HepG2 (cell line): ENCODE results near the gene LOXL3. TPM values are rescaled to one million over a fixed set of nuclear protein-coding genes. Genes with fewer than 3 reads are reported as not detected.

Experiments
- ARNT ChIP-seq: fragments of 450-650 bp; IDR thresholded peaks from 2 replicates; pipeline ENCODE4 v1.6.1; 2017
- CAMTA2 ChIP-seq: sonication (generic); formaldehyde crosslinking; IDR thresholded peaks from 2 replicates; pipeline ENCODE4 v1.4.0; 2020; ENCODE audit warnings: mild to moderate bottlenecking, missing genetic modification reagents, borderline replicate concordance
- KLF16 ChIP-seq, 2 experiments: sonication (generic) in 1 of 2; formaldehyde crosslinking in 1 of 2; IDR thresholded peaks; 2 replicates each; pipeline versions ENCODE4 v1.6.1 to v1.8.0; 2016 to 2023; ENCODE audit warnings: missing genetic modification reagents in 2 of 2, missing compliant biosample characterization in 1 of 2
- NAIF1 ChIP-seq: sonication (generic); formaldehyde crosslinking; IDR thresholded peaks from 2 replicates; pipeline ENCODE4 v1.5.0; 2020; ENCODE audit warnings: mild to moderate bottlenecking, missing genetic modification reagents, borderline replicate concordance
- NCOA2 ChIP-seq: sonication (generic); formaldehyde crosslinking; IDR thresholded peaks from 2 replicates; pipeline ENCODE4 v1.8.0; 2022; ENCODE audit warnings: inconsistent platforms
- NRL ChIP-seq: sonication (generic); formaldehyde crosslinking; IDR thresholded peaks from 2 replicates; pipeline ENCODE4 v1.5.0; 2020; ENCODE audit warnings: missing genetic modification reagents, mild to moderate bottlenecking, moderate library complexity, borderline replicate concordance
- PITX1 ChIP-seq: sonication (generic); formaldehyde crosslinking; IDR thresholded peaks from 2 replicates; pipeline ENCODE4 v1.5.1; 2020; ENCODE audit warnings: mild to moderate bottlenecking, missing genetic modification reagents
- SAP130 ChIP-seq: IDR thresholded peaks from 2 replicates; pipeline ENCODE4 v1.6.1; 2016; ENCODE audit warnings: low read depth
- ZBTB20 ChIP-seq: sonication (generic); formaldehyde crosslinking; IDR thresholded peaks from 2 replicates; pipeline ENCODE4 v1.8.1; 2023; ENCODE audit warnings: missing genetic modification reagents, low read depth, mild to moderate bottlenecking, borderline replicate concordance
- ZNF10 ChIP-seq: sonication (generic); formaldehyde crosslinking; IDR thresholded peaks from 2 replicates; pipeline ENCODE4 v1.4.0; 2020; ENCODE audit warnings: mild to moderate bottlenecking, low read depth, missing genetic modification reagents, borderline replicate concordance
- ZNF562 ChIP-seq: sonication (generic); formaldehyde crosslinking; IDR thresholded peaks from 2 replicates; pipeline ENCODE4 v1.8.0; 2022; ENCODE audit warnings: missing genetic modification reagents, borderline replicate concordance
- ZNF772 ChIP-seq: sonication (generic); formaldehyde crosslinking; IDR thresholded peaks from 2 replicates; pipeline ENCODE4 v1.5.0; 2020; ENCODE audit warnings: mild to moderate bottlenecking, missing genetic modification reagents
- ZNF850 ChIP-seq: sonication (generic); formaldehyde crosslinking; conservative IDR thresholded peaks from 2 replicates; pipeline ENCODE4 v1.9.0; 2021; ENCODE audit warnings: mild to moderate bottlenecking, missing genetic modification reagents
- ZSCAN20 ChIP-seq: sonication (generic); formaldehyde crosslinking; IDR thresholded peaks from 2 replicates; pipeline ENCODE4 v1.4.0; 2020; ENCODE audit warnings: missing genetic modification reagents, mild to moderate bottlenecking, borderline replicate concordance
- ZSCAN22 ChIP-seq: sonication (generic); formaldehyde crosslinking; IDR thresholded peaks from 2 replicates; pipeline ENCODE4 v1.4.0; 2020; ENCODE audit warnings: mild to moderate bottlenecking, missing genetic modification reagents
- polyA plus RNA-seq, 8 experiments: library from polyadenylated mRNA; depleted of rRNA in 3 of 8; stranded (reverse) in 7 of 8; unstranded in 1 of 8; fragments of >200 nt; fragmentation: Illumina TruSeq in 4 of 8; extraction: Trizol in 4 of 8; gene quantifications; 2 replicates each; pipeline versions ENCODE4 v1.2.1 to v1.2.3, GENCODE V29; 2011 to 2016; ENCODE audit warnings: low read depth in 4 of 8, missing spikeins in 1 of 8, mixed read lengths in 1 of 8; ENCODE audit not compliant: insufficient read depth in 1 of 8
- total RNA-seq, 5 experiments: library from RNA; depleted of rRNA; stranded (reverse); fragments of >200 nt; fragmentation: Illumina TruSeq; extraction: Trizol; gene quantifications; 2 replicates each; pipeline ENCODE4 v1.2.3, GENCODE V29; 2016; ENCODE audit warnings: low read depth in 1 of 5
- TF ChIP-seq, protein P1 (sequence below): sonication (generic); formaldehyde crosslinking; IDR thresholded peaks from 2 replicates; pipeline ENCODE4 v1.5.0; 2020; ENCODE audit warnings: mild to moderate bottlenecking, missing genetic modification reagents
- TF ChIP-seq, protein P2 (sequence below): sonication (generic); formaldehyde crosslinking; IDR thresholded peaks from 2 replicates; pipeline ENCODE4 v1.5.0; 2020; ENCODE audit warnings: missing genetic modification reagents, mild to moderate bottlenecking, borderline replicate concordance
- TF ChIP-seq, protein P3 (sequence below): sonication (generic); formaldehyde crosslinking; IDR thresholded peaks from 2 replicates; pipeline ENCODE4 v1.5.1; 2020; ENCODE audit warnings: mild to moderate bottlenecking, missing genetic modification reagents, moderate library complexity
- TF ChIP-seq, protein P4 (sequence below): sonication (generic); formaldehyde crosslinking; IDR thresholded peaks from 2 replicates; pipeline ENCODE4 v1.4.0; 2020; ENCODE audit warnings: missing genetic modification reagents, borderline replicate concordance

The LOXL3 gene
- total and polyA plus RNA-seq, 2 of the 13 experiments (the other 11 are each of a cell fraction or from before 2014, with no cell fraction given): 0.55 to 6.5 TPM

DNA sequence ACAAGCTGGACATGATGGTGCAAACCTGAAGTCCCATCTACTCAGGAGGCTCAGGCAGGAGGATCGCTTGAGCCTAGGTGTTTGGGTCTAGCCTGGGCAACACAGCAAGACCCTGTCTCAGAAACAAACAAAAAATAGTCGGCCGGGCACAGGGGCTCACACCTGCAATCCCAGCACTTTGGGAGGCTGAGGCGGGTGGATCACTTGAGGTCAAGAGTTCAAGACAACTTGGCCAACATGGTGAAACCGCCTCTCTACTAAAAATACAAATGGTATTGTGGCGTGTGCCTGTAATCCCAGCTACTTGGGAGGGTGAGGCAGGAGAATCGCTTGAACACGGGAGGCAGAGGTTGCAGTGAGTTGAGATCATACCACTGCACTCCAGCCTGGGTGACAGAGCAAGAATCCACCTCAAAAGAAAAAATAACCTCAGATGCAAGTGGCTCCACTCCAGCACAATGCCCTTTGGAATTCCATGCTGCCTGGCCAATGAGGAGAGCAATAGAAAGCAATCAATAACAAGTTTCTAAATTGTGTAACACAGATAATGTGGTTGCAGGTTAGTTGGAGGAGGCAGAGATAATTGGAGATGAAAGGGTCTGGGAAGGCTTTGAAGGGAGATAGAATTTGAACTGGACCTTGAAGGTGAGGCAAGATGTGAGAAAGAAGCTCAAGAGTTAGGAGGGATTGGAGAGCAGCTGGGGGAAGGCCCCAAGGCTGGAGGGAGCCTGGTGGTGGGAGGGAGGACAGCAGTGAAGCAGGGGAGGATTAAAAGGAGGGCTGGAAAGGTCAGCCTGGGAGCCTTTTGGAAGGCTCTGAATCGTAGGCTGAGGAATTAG, 64.9 kb downstream of the LOXL3 start (continued):
- TF ChIP-seq, protein P1, sequence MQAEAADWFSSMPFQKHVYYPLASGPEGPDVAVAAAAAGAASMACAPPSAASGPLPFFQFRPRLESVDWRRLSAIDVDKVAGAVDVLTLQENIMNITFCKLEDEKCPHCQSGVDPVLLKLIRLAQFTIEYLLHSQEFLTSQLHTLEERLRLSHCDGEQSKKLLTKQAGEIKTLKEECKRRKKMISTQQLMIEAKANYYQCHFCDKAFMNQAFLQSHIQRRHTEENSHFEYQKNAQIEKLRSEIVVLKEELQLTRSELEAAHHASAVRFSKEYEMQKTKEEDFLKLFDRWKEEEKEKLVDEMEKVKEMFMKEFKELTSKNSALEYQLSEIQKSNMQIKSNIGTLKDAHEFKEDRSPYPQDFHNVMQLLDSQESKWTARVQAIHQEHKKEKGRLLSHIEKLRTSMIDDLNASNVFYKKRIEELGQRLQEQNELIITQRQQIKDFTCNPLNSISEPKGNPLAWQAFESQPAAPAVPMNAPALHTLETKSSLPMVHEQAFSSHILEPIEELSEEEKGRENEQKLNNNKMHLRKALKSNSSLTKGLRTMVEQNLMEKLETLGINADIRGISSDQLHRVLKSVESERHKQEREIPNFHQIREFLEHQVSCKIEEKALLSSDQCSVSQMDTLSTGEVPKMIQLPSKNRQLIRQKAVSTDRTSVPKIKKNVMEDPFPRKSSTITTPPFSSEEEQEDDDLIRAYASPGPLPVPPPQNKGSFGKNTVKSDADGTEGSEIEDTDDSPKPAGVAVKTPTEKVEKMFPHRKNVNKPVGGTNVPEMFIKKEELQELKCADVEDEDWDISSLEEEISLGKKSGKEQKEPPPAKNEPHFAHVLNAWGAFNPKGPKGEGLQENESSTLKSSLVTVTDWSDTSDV (CRISPR knock-in tag): no peak
- TF ChIP-seq, protein P2, sequence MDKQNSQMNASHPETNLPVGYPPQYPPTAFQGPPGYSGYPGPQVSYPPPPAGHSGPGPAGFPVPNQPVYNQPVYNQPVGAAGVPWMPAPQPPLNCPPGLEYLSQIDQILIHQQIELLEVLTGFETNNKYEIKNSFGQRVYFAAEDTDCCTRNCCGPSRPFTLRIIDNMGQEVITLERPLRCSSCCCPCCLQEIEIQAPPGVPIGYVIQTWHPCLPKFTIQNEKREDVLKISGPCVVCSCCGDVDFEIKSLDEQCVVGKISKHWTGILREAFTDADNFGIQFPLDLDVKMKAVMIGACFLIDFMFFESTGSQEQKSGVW: no peak
- 0 out of 2 replicates have a peak, but pooled peaks have one; percentile 23 for TF ChIP-seq ZNF772 (CRISPR knock-in tag)
- peak; percentile 62 for TF ChIP-seq SAP130 (CRISPR knock-in tag)
- peak; percentile 95 for TF ChIP-seq NCOA2 (CRISPR knock-in tag)
- TF ChIP-seq ZSCAN20: no peak
- TF ChIP-seq NAIF1 (CRISPR knock-in tag): no peak
- no peak for TF ChIP-seq ARNT
- 0 out of 2 replicates have a peak, but pooled peaks have one; percentile 25 for TF ChIP-seq ZNF562 (CRISPR knock-in tag)
- no peak for TF ChIP-seq ZSCAN22 (CRISPR knock-in tag)
- 0 out of 2 replicates have a peak, but pooled peaks have one; percentile 27 for TF ChIP-seq ZBTB20 (CRISPR knock-in tag)
- TF ChIP-seq ZNF850: no peak
- TF ChIP-seq CAMTA2: no peak
- peak in 1 of 2 experiments; percentile 70; a peak in 1 of 4 replicates for TF ChIP-seq KLF16 (CRISPR knock-in tag; IDR thresholded peaks at IDR 0.05)
- TF ChIP-seq PITX1 (CRISPR knock-in tag): peak; percentile 85
- TF ChIP-seq ZNF10 (CRISPR knock-in tag): no peak
- TF ChIP-seq, protein P3, sequence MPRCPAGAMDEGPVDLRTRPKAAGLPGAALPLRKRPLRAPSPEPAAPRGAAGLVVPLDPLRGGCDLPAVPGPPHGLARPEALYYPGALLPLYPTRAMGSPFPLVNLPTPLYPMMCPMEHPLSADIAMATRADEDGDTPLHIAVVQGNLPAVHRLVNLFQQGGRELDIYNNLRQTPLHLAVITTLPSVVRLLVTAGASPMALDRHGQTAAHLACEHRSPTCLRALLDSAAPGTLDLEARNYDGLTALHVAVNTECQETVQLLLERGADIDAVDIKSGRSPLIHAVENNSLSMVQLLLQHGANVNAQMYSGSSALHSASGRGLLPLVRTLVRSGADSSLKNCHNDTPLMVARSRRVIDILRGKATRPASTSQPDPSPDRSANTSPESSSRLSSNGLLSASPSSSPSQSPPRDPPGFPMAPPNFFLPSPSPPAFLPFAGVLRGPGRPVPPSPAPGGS: no peak; the same call in 1 of the 2 replicates
- TF ChIP-seq NRL (CRISPR knock-in tag): no peak
- TF ChIP-seq, protein P4, sequence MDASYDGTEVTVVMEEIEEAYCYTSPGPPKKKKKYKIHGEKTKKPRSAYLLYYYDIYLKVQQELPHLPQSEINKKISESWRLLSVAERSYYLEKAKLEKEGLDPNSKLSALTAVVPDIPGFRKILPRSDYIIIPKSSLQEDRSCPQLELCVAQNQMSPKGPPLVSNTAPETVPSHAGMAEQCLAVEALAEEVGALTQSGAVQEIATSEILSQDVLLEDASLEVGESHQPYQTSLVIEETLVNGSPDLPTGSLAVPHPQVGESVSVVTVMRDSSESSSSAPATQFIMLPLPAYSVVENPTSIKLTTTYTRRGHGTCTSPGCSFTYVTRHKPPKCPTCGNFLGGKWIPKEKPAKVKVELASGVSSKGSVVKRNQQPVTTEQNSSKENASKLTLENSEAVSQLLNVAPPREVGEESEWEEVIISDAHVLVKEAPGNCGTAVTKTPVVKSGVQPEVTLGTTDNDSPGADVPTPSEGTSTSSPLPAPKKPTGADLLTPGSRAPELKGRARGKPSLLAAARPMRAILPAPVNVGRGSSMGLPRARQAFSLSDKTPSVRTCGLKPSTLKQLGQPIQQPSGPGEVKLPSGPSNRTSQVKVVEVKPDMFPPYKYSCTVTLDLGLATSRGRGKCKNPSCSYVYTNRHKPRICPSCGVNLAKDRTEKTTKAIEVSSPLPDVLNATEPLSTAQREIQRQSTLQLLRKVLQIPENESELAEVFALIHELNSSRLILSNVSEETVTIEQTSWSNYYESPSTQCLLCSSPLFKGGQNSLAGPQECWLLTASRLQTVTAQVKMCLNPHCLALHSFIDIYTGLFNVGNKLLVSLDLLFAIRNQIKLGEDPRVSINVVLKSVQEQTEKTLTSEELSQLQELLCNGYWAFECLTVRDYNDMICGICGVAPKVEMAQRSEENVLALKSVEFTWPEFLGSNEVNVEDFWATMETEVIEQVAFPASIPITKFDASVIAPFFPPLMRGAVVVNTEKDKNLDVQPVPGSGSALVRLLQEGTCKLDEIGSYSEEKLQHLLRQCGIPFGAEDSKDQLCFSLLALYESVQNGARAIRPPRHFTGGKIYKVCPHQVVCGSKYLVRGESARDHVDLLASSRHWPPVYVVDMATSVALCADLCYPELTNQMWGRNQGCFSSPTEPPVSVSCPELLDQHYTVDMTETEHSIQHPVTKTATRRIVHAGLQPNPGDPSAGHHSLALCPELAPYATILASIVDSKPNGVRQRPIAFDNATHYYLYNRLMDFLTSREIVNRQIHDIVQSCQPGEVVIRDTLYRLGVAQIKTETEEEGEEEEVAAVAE (CRISPR knock-in tag): 0 out of 2 replicates have a peak, but pooled peaks have one; percentile 47
